Activated CD4-positive, alpha-beta T cell treated with anti-CD3 and anti-CD28 coated beads, Interleukin-2, Interleukin-4, amounts not matched to agents 100 ng/mL and 50 ng/mL, durations not matched to agents 16 hours and 8 hours (primary cell): ENCODE results near the gene GPR176.

Source experiments
- DNase-seq: peaks from one replicate; pipeline ENCODE4 v3.0.0-alpha.2; 2020; ENCODE audit warnings: low spot score

Gene GPR176, protein sequence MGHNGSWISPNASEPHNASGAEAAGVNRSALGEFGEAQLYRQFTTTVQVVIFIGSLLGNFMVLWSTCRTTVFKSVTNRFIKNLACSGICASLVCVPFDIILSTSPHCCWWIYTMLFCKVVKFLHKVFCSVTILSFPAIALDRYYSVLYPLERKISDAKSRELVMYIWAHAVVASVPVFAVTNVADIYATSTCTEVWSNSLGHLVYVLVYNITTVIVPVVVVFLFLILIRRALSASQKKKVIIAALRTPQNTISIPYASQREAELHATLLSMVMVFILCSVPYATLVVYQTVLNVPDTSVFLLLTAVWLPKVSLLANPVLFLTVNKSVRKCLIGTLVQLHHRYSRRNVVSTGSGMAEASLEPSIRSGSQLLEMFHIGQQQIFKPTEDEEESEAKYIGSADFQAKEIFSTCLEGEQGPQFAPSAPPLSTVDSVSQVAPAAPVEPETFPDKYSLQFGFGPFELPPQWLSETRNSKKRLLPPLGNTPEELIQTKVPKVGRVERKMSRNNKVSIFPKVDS

DNA sequence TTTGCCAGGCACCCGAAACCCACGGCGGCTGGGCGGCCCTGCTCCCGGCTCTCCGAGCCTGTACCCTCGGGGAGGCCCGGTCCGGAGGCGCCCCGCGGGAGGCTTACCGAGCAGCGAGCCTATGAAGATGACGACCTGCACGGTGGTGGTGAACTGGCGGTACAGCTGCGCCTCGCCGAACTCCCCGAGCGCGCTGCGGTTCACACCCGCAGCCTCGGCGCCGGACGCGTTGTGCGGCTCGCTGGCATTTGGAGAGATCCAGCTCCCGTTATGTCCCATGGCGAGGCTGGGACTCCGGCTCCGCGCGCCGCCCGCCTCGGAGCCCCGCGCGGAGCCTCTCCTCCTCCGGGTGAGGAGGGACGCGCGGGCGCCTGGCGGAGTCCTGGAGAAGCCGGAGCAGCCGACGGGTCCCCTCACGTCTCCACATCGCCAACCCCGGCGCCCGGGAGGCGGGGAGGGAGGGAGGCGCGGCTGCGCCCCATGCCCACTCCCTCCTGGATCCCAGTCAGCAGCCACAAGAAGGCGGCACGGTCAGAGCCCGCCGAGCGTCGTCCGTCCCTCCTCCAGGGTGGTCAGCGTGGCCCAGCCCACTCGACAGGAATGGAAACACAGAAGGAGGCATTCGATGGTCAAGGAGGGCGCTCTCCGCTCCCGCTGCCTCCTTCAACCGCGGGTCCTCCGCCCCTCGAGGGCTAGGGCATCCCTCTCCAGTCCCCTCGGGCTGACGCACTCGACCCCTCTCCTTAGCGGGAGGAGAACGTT lies at the start of gene GPR176:
TSS of gene GPR176 (minus strand) at position 519 of the 762 bp plus-strand sequence. CDS start at position 279, 240 bp downstream.
- no peak for DNase-seq

DNA sequence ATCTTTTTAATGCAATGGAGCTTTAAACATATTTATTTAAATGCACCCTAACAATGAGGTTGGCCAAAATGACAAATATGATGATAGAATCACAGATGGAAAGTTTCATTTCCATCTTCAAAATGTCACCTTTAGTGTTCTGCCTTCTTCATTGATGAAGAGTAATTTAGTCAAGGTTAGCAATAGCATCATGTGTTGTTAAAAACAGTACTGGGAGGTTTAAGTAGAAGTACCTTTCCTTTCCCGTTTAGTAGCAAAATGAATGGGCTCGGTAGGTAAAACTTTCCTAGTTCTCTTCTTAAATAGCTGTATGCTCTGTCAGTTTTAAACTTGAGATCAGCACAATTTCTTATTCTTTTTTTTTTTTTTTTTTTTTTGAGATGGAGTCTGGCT lies 48.9 kb upstream of the GPR176 start:
- peak; percentile 36 for DNase-seq

- DNase-seq = no peak
Measured at GRCh38 chr15:39968273-39969001, 48.4 kb upstream of the GPR176 start.

DNA sequence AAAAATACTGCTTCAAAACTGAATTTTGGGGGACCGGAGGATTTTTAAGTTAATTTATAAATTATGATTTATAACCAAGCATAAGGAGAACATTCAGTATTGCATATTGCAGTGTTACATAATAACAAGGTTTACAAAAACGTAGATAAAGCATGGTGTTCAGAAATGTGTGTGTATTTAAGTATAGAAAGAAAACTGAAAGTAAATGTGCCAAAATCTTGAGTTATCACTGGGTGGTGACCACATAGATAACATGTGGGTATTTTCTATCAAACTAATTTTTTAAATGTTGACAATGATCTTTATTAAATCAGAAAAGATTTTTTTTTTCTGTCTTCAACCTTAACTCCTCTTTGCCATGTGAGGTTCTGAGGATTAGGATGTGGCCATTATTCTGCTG lies 46.5 kb upstream of the GPR176 start:
- no peak for DNase-seq

DNA sequence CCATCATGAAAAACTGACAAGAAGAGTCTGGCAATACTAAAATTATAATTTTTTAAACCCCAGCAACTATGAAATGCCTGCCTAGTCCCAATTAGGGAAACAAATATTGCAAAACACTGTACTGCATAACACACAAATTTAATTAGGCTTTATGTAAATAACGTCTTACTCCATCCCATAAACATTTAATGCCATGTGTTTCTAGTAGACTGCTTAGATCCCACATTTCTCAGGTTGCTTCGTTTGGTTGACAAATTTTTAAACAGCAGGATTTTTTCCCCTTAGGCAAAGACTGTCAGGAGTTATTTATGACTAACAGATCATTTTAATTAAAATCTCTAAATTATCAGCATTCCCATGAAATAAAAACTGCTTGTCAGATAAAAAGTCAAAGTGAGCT lies 43.7 kb upstream of the GPR176 start:
- no peak for DNase-seq

GRCh38 chr15:39961051-39961450 lies 41.0 kb upstream of the GPR176 start:
- no peak for DNase-seq

DNA sequence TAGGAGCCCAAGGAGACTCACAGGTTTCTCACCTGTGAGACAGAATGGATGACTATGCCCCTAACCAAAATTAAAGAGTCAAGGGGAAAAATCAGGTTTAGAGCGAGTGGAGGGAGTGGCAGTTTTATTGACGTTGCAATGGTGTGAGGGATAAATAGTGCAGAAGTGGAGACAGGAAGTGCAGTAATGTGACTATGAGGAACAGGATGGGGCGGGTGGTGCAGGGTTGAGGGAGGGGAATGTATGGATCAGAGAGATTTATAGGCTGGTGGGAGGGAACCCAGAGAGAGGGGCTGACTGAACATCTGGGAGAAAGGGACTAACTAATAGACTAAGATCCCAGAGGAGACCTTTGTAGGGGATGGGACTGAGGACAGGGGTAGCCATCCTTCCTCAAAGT lies 40.3 kb upstream of the GPR176 start:
- DNase-seq = no peak

- DNase-seq = no peak
Measured at GRCh38 chr15:39959411-39959810, 39.3 kb upstream of the GPR176 start.

DNA sequence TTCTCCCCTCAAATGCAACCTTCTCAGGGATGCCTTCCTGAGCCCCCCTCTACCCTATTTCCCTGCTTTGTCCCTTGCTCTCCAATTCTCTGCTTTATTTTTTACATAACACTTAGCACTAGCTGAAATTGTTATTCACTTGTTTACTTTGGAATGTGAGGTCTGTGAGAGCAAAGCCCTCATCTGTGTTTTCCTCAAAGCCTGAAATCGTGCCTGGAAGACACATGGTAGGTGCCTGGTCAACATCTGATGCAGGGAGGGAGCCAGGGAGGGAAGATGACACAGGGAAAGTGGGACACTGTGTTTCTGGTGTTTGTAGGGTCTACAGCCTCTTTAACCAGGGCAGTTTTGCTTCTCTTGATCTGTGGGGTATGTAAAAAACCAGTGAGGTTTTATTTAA lies 37.4 kb upstream of the GPR176 start:
- no peak for DNase-seq

DNA sequence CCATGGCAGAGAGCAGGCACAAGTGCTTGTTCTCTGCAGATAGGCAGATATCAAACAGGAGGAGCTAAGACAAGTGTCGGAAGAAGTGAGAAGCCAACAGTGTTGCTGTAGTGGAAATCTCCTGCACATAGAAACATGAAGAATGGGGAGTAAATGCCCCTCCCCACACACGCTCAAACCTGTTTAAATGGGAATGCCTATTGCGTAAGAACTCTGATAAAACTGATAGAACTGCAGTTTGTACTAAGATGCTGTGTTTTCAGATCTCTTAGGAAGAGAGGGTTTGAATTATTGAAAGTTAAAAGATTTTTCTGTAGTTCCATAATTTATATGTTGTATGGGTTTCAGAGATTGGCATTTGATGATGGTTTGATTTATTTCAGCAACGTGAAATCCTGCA lies 33.5 kb upstream of the GPR176 start:
- no peak for DNase-seq

GRCh38 chr15:39951561-39951960 lies 31.5 kb upstream of the GPR176 start:
- DNase-seq = no peak

- DNase-seq = no peak
Measured at GRCh38 chr15:39948817-39949216, 28.8 kb upstream of the GPR176 start.

GRCh38 chr15:39947401-39948197 lies 27.5 kb upstream of the GPR176 start:
- peak; percentile 31 for DNase-seq

DNA sequence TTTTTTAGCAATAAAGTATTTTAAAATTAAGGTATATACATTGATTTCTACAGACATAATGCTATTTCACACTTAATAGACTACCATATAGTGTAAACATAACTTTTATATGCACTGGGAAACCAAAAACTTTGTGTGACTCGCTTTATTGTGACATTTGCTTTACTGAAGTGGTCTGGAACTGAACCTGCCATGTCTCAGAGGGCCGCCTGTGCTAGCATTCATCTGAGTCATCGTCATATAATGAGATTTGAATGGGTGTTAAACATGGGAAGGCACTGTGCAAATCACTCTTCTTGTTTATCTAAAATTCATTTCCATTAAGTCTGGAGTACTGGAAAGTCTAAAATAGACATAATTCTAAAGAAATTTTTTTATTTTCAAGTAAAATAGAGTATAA lies 26.8 kb upstream of the GPR176 start:
- DNase-seq = no peak

GRCh38 chr15:39944726-39945125 lies 24.7 kb upstream of the GPR176 start:
- no peak for DNase-seq

DNA sequence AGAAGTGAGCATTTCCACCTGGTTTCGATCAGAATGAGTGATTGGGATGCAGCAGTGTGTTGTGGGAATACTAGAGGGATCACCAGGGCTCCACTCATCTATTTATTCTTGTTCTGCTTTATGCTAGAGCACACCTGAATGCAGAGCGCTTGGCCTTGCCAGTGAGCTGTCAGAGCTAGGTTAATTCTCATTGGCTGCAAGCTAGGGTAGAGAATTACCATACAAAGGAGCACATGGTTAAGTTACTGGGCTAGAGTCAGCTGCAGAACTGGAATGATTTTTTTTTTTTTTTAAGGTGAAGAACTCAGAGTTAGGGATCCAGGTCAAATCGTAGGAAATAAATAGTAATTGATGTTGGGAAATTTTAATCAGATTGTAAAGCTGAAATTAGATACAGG lies 22.7 kb upstream of the GPR176 start:
- no peak for DNase-seq

GRCh38 chr15:39942101-39942752 lies 22.2 kb upstream of the GPR176 start:
- DNase-seq = no peak

- no peak for DNase-seq
Measured at GRCh38 chr15:39939487-39940452, 19.7 kb upstream of the GPR176 start.

DNA sequence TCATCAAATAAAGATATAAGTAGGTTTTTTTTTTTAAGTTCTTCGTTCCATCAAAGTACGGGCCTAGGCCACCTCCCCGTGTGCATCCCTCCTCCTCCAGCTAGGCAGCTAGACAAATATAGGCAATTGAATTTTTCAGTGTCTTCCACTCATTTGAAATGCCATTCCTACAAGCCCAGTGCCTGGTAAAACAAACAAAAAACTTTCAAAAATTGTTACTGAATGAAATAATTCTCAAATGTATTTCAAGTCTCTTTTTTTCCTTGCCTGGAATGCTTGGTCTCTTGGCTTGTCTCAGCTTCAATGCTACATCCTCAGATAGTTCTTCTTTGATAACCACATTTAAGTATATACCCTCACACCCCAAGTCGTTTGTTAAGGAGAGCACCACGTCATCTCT lies 17.6 kb upstream of the GPR176 start:
- DNase-seq = no peak

DNA sequence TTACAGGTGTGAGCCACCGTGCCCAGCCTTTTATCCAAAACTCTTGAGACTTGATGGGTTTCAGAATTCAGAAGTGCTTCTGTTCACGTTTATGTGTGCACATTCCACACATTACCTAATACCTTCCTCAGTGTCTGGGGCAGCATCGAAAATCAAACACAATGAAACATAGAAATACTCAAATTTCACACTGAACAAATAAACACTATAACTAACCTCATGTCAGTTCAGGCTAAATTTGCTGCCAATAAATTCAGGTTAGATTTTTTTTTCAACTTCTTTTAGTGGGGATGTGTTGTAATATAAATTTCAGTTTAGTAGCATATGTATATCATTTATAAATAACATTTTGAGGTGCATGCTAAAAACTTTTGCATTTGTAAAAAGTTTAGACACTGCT lies 16.6 kb upstream of the GPR176 start:
- DNase-seq = no peak
